Stimulated activated CD4-positive, alpha-beta T cell treated with anti-CD3 and anti-CD28 coated beads, Interleukin-4, amount 100 ng/mL, for 1 hour (primary cell): Measurements from ENCODE around the gene SEMA5B.

Source experiments
- DNase-seq: peaks from one replicate; pipeline ENCODE4 v3.0.0-alpha.2; 2020

The SEMA5B gene

GRCh38 chr3:122920986-122921385, 106.6 kb downstream of the SEMA5B start:
- no peak for DNase-seq

- DNase-seq, result no peak
These were observed 108.3 kb downstream of the SEMA5B start for GRCh38 chr3:122919291-122919610.

GRCh38 chr3:122918576-122919290, 108.8 kb downstream of the SEMA5B start:
- DNase-seq, result no peak

GRCh38 chr3:122917412-122917811, 110.2 kb downstream of the SEMA5B start:
- DNase-seq, result no peak

- no peak for DNase-seq
These were observed 111.0 kb downstream of the SEMA5B start for GRCh38 chr3:122916580-122916979.

GRCh38 chr3:122916084-122916483, 111.5 kb downstream of the SEMA5B start:
- no peak for DNase-seq

GRCh38 chr3:122915300-122916055, 112.1 kb downstream of the SEMA5B start:
- no peak for DNase-seq

- no peak for DNase-seq
These were observed 113.9 kb downstream of the SEMA5B start for GRCh38 chr3:122913539-122914100.

GRCh38 chr3:122912772-122913538, 114.6 kb downstream of the SEMA5B start:
- DNase-seq, result no peak

- DNase-seq, result no peak
These were observed 115.7 kb downstream of the SEMA5B start for GRCh38 chr3:122911901-122912300.

- DNase-seq, result no peak
These were observed 119.3 kb downstream of the SEMA5B start for GRCh38 chr3:122908251-122908650.

GRCh38 chr3:122907471-122907870, 120.1 kb downstream of the SEMA5B start:
- no peak for DNase-seq

GRCh38 chr3:122903171-122903570, 124.4 kb downstream of the SEMA5B start:
- no peak for DNase-seq

GRCh38 chr3:122902326-122902725, 125.2 kb downstream of the SEMA5B start:
- no peak for DNase-seq

GRCh38 chr3:122898298-122898697, 129.3 kb downstream of the SEMA5B start:
- DNase-seq, result no peak

GRCh38 chr3:122893754-122894668, 133.6 kb downstream of the SEMA5B start:
- DNase-seq, result no peak

- DNase-seq, result no peak
These were observed 134.3 kb downstream of the SEMA5B start for GRCh38 chr3:122893282-122893681.

GRCh38 chr3:122892118-122892960, 135.2 kb downstream of the SEMA5B start:
- DNase-seq, result no peak

GRCh38 chr3:122890720-122891220, 136.8 kb downstream of the SEMA5B start:
- no peak for DNase-seq

- no peak for DNase-seq
These were observed 137.4 kb downstream of the SEMA5B start for GRCh38 chr3:122890077-122890719.

- no peak for DNase-seq
These were observed 140.6 kb downstream of the SEMA5B start for GRCh38 chr3:122886946-122887345.
